Type B pancreatic cell (in vitro differentiated cells): Measurements from ENCODE around the gene MS4A15. TPM values are rescaled to one million over a fixed set of nuclear protein-coding genes. Genes with fewer than 3 reads are reported as not detected.

Experiments
- DNase-seq: peaks from one replicate; pipeline ENCODE4 v3.0.0; 2021; ENCODE audit warnings: mixed read lengths; ENCODE audit not compliant: unreplicated experiment; ENCODE audit errors: extremely low spot score
- H3K27ac Mint-ChIP-seq: 2 replicates; pipeline ENCODE4 v1.8.0; 2021; ENCODE audit warnings: mild to moderate bottlenecking, mixed read lengths
- H3K27me3 Mint-ChIP-seq: 2 replicates; pipeline ENCODE4 v1.8.0; 2021; ENCODE audit warnings: mixed read lengths
- H3K36me3 Mint-ChIP-seq: 2 replicates; pipeline ENCODE4 v1.8.0; 2021; ENCODE audit warnings: mixed read lengths
- H3K4me1 Mint-ChIP-seq: one replicate; pipeline ENCODE4 v1.8.0; 2021; ENCODE audit warnings: mixed read lengths; ENCODE audit not compliant: unreplicated experiment
- H3K4me3 Mint-ChIP-seq: 2 replicates; pipeline ENCODE4 v1.8.0; 2021; ENCODE audit warnings: mild to moderate bottlenecking, mixed read lengths
- H3K9me3 Mint-ChIP-seq: 2 replicates; pipeline ENCODE4 v1.8.0; 2021; ENCODE audit warnings: mixed read lengths
- total RNA-seq: library from RNA; stranded (reverse); gene quantifications from 2 replicates; pipeline ENCODE4 v1.2.1, GENCODE V29; 2021; ENCODE audit warnings: low replicate concordance
- TF ChIP-seq, protein P1 (sequence below): fragments of 200-600 bp; sonication (generic); conservative IDR thresholded peaks from 2 replicates; pipeline ENCODE4 v1.5.0; 2021; ENCODE audit warnings: antibody characterized with exemption, mild to moderate bottlenecking

Gene MS4A15
- total RNA-seq, 1 donor from 2014 or later = 0.27 TPM

GRCh38 chr11:60783141-60783484 lies 26.4 kb downstream of the MS4A15 start:
- Mint-ChIP-seq H3K4me1 (peaks cover 16% of the 10 kb centered on the region), H3K9me3 (no peaks in the 10 kb centered on the region), H3K36me3 (no peaks in the 10 kb centered on the region), H3K27me3 (peaks cover 5% of the 10 kb centered on the region), H3K27ac (no peak overlapping the region), H3K4me3 (no peak overlapping the region)
- TF ChIP-seq, protein P1, sequence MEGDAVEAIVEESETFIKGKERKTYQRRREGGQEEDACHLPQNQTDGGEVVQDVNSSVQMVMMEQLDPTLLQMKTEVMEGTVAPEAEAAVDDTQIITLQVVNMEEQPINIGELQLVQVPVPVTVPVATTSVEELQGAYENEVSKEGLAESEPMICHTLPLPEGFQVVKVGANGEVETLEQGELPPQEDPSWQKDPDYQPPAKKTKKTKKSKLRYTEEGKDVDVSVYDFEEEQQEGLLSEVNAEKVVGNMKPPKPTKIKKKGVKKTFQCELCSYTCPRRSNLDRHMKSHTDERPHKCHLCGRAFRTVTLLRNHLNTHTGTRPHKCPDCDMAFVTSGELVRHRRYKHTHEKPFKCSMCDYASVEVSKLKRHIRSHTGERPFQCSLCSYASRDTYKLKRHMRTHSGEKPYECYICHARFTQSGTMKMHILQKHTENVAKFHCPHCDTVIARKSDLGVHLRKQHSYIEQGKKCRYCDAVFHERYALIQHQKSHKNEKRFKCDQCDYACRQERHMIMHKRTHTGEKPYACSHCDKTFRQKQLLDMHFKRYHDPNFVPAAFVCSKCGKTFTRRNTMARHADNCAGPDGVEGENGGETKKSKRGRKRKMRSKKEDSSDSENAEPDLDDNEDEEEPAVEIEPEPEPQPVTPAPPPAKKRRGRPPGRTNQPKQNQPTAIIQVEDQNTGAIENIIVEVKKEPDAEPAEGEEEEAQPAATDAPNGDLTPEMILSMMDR = no peak
- DNase-seq = no peak

GRCh38 chr11:60783911-60784310 lies 27.2 kb downstream of the MS4A15 start:
- Mint-ChIP-seq H3K4me1 (peaks cover 16% of the 10 kb centered on the region), H3K27ac (no peak overlapping the region), H3K9me3 (no peaks in the 10 kb centered on the region), H3K4me3 (no peak overlapping the region), H3K27me3 (peaks cover 5% of the 10 kb centered on the region), H3K36me3 (no peaks in the 10 kb centered on the region)
- TF ChIP-seq, protein P1 = no peak
- no peak for DNase-seq

DNA sequence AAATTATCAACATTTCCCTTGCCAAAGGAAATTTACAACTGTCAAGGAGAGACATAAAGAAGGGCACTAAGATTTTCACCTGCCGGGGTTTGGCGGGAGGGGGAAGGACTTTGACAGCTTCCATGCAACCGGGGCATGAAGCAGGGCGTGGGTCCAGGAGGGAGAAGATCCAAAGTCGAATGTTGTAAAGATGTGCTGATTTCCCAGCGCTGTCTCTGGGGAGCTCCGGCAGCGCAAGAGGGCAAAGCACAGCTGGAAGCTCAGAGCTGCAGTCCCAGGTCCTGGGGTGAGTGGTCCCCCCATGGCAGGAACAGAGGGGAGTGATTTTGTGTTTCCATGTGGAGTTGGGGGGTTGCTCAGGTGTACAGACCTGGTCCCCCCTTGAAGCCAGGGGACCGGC lies 28.5 kb downstream of the MS4A15 start, which contains the start of gene MS4A10:
TSS of gene MS4A10 (plus strand) at position 198 of the 400 bp plus-strand sequence. CDS start 5,003 bp downstream, outside the sequence.
- H3K4me1 Mint-ChIP-seq = peaks cover 16% of the 10 kb centered on the region
- no peak within 1 kb of the TSS for H3K27ac Mint-ChIP-seq
- TF ChIP-seq, protein P1 = no peak
- no peaks in the 10 kb centered on the region for H3K36me3 Mint-ChIP-seq
- no peak for DNase-seq
- H3K9me3 Mint-ChIP-seq = no peaks in the 10 kb centered on the region
- peaks cover 5% of the 10 kb centered on the region for H3K27me3 Mint-ChIP-seq
- H3K4me3 Mint-ChIP-seq = no peak within 1 kb of the TSS

GRCh38 chr11:60785806-60786361 lies 29.2 kb downstream of the MS4A15 start:
- Mint-ChIP-seq H3K36me3 (no peaks in the 10 kb centered on the region), H3K4me1 (peaks cover 16% of the 10 kb centered on the region), H3K4me3 (no peak overlapping the region), H3K27me3 (peaks cover 5% of the 10 kb centered on the region), H3K27ac (no peak overlapping the region), H3K9me3 (no peaks in the 10 kb centered on the region)
- no peak for DNase-seq
- TF ChIP-seq, protein P1 = no peak

- H3K36me3 Mint-ChIP-seq = no peaks in the 10 kb centered on the region
- TF ChIP-seq, protein P1 = no peak
- peaks cover 16% of the 10 kb centered on the region for H3K4me1 Mint-ChIP-seq
- no peaks in the 10 kb centered on the region for H3K9me3 Mint-ChIP-seq
- DNase-seq = no peak
- H3K4me3 Mint-ChIP-seq = no peak overlapping the region
- no peak overlapping the region for H3K27ac Mint-ChIP-seq
- H3K27me3 Mint-ChIP-seq = peaks cover 9% of the 10 kb centered on the region
These were observed 30.3 kb downstream of the MS4A15 start for GRCh38 chr11:60786811-60787567.
